ENCODE data around the gene CFAP46. TPM values are rescaled to one million over a fixed set of nuclear protein-coding genes. Genes with fewer than 3 reads are reported as not detected.

Gene CFAP46
- polyA plus RNA-seq, 1 of the 3 experiments (the other 2 are of a cell fraction): 3.9 TPM

DNA sequence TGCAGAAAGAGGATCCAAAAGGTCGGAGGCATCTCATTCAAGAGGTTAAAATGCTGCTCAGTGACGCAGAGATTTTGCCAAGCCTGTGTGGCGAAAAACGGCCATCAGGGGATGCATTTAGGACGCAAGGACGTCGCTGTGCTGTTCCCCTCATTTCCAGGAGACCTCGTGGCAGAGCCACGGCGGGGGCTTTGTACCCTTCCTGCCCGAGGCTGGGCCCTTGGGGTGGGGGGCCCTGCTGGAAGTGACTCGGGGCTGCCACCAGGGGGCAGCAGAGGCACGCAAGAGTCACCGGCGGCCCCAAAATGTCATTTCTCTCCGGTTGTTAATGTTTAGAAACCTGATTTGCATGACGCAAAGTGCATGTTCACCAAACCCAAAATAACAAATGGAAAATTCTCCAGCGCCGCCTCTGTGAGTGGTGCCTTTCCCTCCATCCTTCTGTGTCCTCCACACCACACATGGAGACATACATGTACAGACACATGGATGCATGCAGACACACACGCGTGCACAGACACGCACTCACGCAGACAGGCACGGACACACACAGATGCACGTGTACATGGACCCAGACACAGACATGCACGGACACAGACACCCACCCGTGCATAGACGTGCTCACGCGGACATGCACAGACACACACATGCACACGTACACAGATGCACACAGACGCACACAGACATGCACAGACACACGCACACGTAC is 105.4 kb downstream of the CFAP46 start:
- no peaks in the 10 kb centered on the region for H3K36me3 ChIP-seq (replicated peaks in 1 of 2; ENCODE audit: control insufficient read depth in 1 of 2, insufficient read depth in 2 of 2, low read length in 1 of 2)
- CTCF ChIA-PET: interaction anchor here (1.0 to 1.4 kb wide), 4 partner anchors 19 to 378 kb away, joined by 3 read pairs; no protein-coding TSS in a partner anchor
- H4K20me1 ChIP-seq (ENCODE audit: insufficient read depth): no peaks in the 10 kb centered on the region
- peaks cover 1% of the 10 kb centered on the region; the same call in 1 of the 2 replicates for H3K9me3 ChIP-seq
- 29% methylated on average over 30 of the region's 34 CpGs for WGBS (ENCODE audit: low lambda C conversion rate)
- no peak overlapping the region for H2AFZ ChIP-seq (ENCODE audit: low read depth)
- no peak overlapping the region for H3K4me2 ChIP-seq
- H3K27ac ChIP-seq (ENCODE audit: low read depth in 2 of 2, low read length in 1 of 2): no peak overlapping the region
- TF ChIP-seq GABPA (IDR thresholded peaks at IDR 0.05; ENCODE audit: low read depth) (no peak), JUND (IDR thresholded peaks at IDR 0.05) (no peak), SMC3 (IDR thresholded peaks at IDR 0.05; ENCODE audit: low read depth, low read length) (peak; percentile 46), MEF2A (IDR thresholded peaks at IDR 0.05; ENCODE audit: borderline replicate concordance, low read depth) (no peak), FOSL2 (IDR thresholded peaks at IDR 0.05; ENCODE audit: borderline replicate concordance, low read depth) (no peak), POLR2AphosphoS5 (IDR thresholded peaks at IDR 0.05; ENCODE audit: low read depth, low read length) (no peak), TCF12 (IDR thresholded peaks at IDR 0.05) (no peak), RAD21 (IDR thresholded peaks at IDR 0.05; ENCODE audit: low read length) (peak; percentile 72), RFX5 (IDR thresholded peaks at IDR 0.05; ENCODE audit: low read length) (no peak), NRF1 (IDR thresholded peaks at IDR 0.05; ENCODE audit: low read depth, low read length) (no peak), FOXM1 (IDR thresholded peaks at IDR 0.05; ENCODE audit: low read depth) (no peak), CHD2 (IDR thresholded peaks at IDR 0.05; ENCODE audit: low read length, partially characterized antibody) (no peak), EZH2phosphoT487 (IDR thresholded peaks at IDR 0.05; ENCODE audit: borderline replicate concordance, low read depth) (no peak), SIN3A (IDR thresholded peaks at IDR 0.05; ENCODE audit: borderline replicate concordance, low read depth, low read length) (no peak)
- TF ChIP-seq, protein P1, sequence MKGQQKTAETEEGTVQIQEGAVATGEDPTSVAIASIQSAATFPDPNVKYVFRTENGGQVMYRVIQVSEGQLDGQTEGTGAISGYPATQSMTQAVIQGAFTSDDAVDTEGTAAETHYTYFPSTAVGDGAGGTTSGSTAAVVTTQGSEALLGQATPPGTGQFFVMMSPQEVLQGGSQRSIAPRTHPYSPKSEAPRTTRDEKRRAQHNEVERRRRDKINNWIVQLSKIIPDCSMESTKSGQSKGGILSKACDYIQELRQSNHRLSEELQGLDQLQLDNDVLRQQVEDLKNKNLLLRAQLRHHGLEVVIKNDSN (IDR thresholded peaks at IDR 0.05; ENCODE audit: borderline replicate concordance, low read depth): no peak
- TF ChIP-seq, protein P2, sequence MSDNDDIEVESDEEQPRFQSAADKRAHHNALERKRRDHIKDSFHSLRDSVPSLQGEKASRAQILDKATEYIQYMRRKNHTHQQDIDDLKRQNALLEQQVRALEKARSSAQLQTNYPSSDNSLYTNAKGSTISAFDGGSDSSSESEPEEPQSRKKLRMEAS (IDR thresholded peaks at IDR 0.05; ENCODE audit: low read depth): no peak
- TF ChIP-seq, protein P3, sequence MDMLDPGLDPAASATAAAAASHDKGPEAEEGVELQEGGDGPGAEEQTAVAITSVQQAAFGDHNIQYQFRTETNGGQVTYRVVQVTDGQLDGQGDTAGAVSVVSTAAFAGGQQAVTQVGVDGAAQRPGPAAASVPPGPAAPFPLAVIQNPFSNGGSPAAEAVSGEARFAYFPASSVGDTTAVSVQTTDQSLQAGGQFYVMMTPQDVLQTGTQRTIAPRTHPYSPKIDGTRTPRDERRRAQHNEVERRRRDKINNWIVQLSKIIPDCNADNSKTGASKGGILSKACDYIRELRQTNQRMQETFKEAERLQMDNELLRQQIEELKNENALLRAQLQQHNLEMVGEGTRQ (IDR thresholded peaks at IDR 0.05; ENCODE audit: borderline replicate concordance, low read depth, low read length): no peak
- TF ChIP-seq, protein P4, sequence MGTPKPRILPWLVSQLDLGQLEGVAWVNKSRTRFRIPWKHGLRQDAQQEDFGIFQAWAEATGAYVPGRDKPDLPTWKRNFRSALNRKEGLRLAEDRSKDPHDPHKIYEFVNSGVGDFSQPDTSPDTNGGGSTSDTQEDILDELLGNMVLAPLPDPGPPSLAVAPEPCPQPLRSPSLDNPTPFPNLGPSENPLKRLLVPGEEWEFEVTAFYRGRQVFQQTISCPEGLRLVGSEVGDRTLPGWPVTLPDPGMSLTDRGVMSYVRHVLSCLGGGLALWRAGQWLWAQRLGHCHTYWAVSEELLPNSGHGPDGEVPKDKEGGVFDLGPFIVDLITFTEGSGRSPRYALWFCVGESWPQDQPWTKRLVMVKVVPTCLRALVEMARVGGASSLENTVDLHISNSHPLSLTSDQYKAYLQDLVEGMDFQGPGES (IDR thresholded peaks at IDR 0.05; ENCODE audit: low read depth, low read length): no peak
- TF ChIP-seq, protein P5, sequence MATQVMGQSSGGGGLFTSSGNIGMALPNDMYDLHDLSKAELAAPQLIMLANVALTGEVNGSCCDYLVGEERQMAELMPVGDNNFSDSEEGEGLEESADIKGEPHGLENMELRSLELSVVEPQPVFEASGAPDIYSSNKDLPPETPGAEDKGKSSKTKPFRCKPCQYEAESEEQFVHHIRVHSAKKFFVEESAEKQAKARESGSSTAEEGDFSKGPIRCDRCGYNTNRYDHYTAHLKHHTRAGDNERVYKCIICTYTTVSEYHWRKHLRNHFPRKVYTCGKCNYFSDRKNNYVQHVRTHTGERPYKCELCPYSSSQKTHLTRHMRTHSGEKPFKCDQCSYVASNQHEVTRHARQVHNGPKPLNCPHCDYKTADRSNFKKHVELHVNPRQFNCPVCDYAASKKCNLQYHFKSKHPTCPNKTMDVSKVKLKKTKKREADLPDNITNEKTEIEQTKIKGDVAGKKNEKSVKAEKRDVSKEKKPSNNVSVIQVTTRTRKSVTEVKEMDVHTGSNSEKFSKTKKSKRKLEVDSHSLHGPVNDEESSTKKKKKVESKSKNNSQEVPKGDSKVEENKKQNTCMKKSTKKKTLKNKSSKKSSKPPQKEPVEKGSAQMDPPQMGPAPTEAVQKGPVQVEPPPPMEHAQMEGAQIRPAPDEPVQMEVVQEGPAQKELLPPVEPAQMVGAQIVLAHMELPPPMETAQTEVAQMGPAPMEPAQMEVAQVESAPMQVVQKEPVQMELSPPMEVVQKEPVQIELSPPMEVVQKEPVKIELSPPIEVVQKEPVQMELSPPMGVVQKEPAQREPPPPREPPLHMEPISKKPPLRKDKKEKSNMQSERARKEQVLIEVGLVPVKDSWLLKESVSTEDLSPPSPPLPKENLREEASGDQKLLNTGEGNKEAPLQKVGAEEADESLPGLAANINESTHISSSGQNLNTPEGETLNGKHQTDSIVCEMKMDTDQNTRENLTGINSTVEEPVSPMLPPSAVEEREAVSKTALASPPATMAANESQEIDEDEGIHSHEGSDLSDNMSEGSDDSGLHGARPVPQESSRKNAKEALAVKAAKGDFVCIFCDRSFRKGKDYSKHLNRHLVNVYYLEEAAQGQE (IDR thresholded peaks at IDR 0.05; ENCODE audit: low read depth, low read length): no peak
- TF ChIP-seq, protein P6, sequence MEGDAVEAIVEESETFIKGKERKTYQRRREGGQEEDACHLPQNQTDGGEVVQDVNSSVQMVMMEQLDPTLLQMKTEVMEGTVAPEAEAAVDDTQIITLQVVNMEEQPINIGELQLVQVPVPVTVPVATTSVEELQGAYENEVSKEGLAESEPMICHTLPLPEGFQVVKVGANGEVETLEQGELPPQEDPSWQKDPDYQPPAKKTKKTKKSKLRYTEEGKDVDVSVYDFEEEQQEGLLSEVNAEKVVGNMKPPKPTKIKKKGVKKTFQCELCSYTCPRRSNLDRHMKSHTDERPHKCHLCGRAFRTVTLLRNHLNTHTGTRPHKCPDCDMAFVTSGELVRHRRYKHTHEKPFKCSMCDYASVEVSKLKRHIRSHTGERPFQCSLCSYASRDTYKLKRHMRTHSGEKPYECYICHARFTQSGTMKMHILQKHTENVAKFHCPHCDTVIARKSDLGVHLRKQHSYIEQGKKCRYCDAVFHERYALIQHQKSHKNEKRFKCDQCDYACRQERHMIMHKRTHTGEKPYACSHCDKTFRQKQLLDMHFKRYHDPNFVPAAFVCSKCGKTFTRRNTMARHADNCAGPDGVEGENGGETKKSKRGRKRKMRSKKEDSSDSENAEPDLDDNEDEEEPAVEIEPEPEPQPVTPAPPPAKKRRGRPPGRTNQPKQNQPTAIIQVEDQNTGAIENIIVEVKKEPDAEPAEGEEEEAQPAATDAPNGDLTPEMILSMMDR (IDR thresholded peaks at IDR 0.05): peak; percentile 70
- POLR2A ChIA-PET: no interaction called here
- H3K4me3 ChIP-seq (ENCODE audit: low read depth in 2 of 2, low read length in 1 of 2): peak overlapping the region in 1 of 2 experiments; percentile 55; a peak in 1 of 4 replicates
- peak; percentile 94 for DNase-seq
- no peak overlapping the region for H3K9ac ChIP-seq
- peaks cover 4% of the 10 kb centered on the region for H3F3A ChIP-seq (replicated peaks; ENCODE audit: insufficient read depth)
- H3K79me2 ChIP-seq (ENCODE audit: insufficient read depth): no peaks in the 10 kb centered on the region
- no peaks in the 10 kb centered on the region for H3K27me3 ChIP-seq (ENCODE audit: insufficient read depth)
- no peaks in the 10 kb centered on the region for H3K9me2 ChIP-seq
- peaks cover 0 to 11% of the 10 kb centered on the region in 2 experiments; a peak in 1 of 4 replicates for H3K4me1 ChIP-seq (ENCODE audit: control insufficient read depth in 1 of 2, insufficient read depth in 2 of 2, low read depth in 1 of 2, low read length in 1 of 2)
